GM15510 (cell line): Measurements from ENCODE around the gene MED4.

ENCODE experiments used
- POLR2A ChIP-seq: IDR thresholded peaks from 3 replicates; pipeline ENCODE4 v1.6.1; 2011; ENCODE audit warnings: borderline replicate concordance; ENCODE audit not compliant: insufficient read length; ENCODE audit errors: extremely low read depth

Gene MED4

GRCh38 chr13:48112896-48113755 lies 18.2 kb upstream of the MED4 start:
- no peak for TF ChIP-seq POLR2A

GRCh38 chr13:48110931-48111721 lies 16.2 kb upstream of the MED4 start:
- TF ChIP-seq POLR2A: no peak

GRCh38 chr13:48110132-48110868 lies 15.4 kb upstream of the MED4 start:
- no peak for TF ChIP-seq POLR2A

DNA sequence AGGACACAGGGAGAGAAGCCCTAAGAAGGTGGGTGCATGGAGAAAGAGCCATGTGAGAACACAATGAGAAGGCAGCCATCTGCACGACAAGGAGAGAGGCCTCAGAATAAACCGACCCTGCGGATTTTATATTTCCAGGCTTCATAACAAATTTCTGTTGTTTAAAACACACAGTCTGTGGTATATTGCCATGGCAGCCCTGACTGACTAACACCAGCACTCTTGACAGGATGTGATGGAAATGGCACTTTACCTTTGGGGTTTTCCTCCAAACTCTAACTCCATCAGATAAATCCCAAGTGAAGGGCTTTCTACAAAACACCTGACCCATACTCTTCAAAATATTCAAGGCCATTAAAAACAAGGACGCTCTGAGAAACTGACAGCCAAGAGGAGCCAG lies 13.2 kb upstream of the MED4 start:
- TF ChIP-seq POLR2A: no peak

- TF ChIP-seq POLR2A: no peak
Observed at GRCh38 chr13:48097793-48098192, 2.9 kb upstream of the MED4 start.

DNA sequence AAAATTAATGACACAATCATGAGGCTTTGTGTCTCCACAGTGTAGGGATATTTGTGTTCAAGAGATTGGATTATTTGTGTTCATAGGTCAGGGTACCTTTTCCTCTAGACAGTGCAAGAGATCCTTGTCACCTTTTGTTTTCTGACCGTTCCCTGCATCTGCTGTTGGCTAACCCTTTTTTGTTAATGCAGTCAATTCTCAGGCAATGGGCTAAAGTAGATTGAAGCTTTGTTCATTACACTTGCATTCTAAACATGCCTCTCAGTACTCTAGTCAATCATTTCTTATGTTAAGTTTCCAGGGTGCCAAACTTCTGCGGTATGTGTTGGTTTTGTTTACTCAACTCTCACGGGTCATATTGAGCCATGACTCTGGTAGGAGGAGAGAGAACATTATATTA lies 1.8 kb upstream of the MED4 start:
- no peak for TF ChIP-seq POLR2A

- no peak for TF ChIP-seq POLR2A
Observed at GRCh38 chr13:48094404-48094780, 512 bp downstream of the MED4 start.

DNA sequence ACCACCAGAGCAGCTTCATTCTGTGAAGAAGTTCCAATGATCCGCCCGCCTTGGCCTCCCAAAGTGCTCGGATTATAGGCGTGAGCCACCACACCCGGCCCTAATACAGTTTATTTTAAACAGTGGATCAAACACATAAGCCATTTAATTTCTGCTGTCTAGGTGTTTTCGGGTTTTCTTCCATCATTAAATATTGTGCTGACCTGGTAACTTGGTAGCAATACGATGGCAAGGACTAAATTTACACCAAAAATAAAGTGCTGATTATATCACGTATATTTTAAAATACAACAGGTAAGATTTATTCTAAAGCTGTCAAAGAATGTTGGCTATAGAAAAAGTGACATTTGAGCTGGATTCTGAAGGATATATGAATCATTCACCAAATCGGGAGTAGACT lies 1.3 kb downstream of the MED4 start:
- TF ChIP-seq POLR2A: no peak

DNA sequence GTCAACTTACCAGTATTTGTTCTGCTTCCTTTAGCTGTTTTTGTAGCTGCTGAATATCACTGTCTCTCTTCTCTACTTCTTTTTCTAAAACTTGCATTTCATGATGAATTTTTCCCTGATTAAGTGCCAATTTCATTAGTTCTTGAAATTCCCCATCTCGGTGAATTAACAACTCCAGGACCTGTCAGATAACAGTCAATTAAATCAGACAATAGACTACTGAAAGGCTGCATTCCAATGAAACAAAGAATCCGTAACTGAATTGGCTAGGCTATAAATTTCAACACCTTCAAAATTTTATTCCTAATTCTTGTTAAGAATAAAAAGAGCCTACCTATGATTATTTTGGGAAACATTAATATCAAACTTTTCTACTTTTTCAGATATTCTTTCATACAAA lies 8.6 kb downstream of the MED4 start:
- TF ChIP-seq POLR2A: no peak

DNA sequence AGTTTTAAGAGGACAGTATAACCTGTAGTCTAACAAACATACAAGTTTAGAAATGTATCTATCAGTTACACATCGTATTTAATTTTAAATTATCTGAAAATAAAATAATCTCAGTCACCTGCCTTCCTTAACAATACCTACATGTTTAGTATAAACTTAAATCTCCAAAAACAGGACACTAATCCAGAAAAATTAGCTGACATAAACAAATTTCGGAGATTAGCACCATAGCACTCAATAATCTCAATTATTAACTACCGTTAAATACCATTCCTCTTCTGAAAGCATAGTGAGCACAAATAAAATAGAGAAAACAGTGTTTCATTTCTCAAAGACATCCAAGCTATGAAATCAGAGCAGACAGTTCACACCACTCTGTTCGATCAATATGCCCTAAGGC lies 13.2 kb downstream of the MED4 start:
- no peak for TF ChIP-seq POLR2A

DNA sequence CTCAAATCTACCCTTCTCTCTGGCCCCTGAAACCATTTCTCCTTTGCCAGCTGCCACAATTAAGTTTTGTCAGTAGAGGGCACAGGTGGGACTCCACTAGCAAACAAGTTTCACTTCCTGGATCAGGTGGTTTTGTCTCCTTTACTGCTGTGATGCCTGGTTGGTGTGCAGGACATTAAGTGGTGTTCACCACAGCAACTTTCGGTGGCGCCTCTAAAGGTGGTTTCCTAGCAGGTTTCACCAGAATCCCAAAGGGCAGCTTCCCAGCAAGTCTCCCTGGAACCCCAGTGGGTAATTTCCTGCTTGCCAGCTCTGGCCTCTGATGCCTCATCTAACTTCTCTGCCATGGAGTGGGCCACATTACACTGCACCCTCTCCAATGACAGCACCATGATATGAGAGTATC lies 16.6 kb downstream of the MED4 start:
- TF ChIP-seq POLR2A: no peak

DNA sequence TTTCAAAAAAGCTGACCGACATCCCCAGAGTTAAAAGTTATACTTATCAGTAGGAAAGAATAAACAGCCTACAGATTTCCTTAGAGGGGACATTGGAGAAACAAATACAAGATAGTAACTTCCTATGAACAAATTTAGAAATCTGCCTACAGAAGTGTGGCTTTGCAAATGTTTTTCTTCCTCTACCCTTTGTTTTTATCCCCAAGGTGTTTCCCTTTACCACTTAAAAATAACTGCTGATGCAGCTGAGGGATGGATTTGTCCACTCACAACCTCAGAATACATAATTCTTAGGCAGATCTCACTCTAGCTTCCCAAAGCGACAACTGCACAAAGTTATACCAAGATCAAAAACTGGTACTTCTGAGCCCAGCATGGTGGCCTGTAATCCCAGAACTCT lies 20.9 kb downstream of the MED4 start:
- TF ChIP-seq POLR2A: no peak

GRCh38 chr13:48072787-48073186 lies 22.1 kb downstream of the MED4 start:
- no peak for TF ChIP-seq POLR2A

- no peak for TF ChIP-seq POLR2A
Observed at GRCh38 chr13:48072304-48072703, 22.6 kb downstream of the MED4 start.

DNA sequence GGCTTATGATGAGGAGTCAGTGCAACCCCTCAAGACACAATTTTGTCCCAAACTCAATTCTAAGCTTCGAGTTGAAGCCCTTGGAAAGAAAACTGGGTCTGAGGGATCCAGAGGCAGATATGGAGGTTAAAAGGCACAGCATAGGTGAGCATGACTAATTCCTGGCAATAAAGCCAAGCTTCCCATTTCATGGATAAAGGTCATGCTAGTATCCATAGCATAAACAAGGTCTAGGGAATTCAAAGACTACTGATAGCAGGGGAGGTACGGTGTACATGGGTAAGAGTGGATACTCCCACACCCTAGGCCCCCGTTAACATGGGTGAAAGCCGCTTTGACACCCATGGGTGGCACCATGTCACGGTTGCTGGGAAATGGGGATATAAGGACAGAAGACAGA lies 24.0 kb downstream of the MED4 start:
- no peak for TF ChIP-seq POLR2A
